ENCODE results near the gene LRRC3. TPM values are rescaled to one million over a fixed set of nuclear protein-coding genes. Genes with fewer than 3 reads are reported as not detected.
A peak's percentile ranks its signal among the peaks of the same experiment; 100 is the strongest.

Gene LRRC3
- total and polyA plus RNA-seq, 2 of the 8 experiments (the other 6 are each of a cell fraction or from before 2014, with no cell fraction given) = 3.1 to 5.4 TPM

- Histone ChIP-seq H3K4me2 (ENCODE audit: insufficient read depth in 1 of 2, low read depth in 2 of 2, low read length in 2 of 2) (no peak overlapping the region), H2BK12ac (ENCODE audit: low read depth, low read length) (no peak overlapping the region), H3K36me3 (ENCODE audit: control insufficient read depth in 2 of 4, insufficient read depth in 4 of 4, low read length in 3 of 4) (0 out of 8 replicates have a peak, but pooled peaks cover 0 to 7% (median 0%) of the 10 kb centered on the region in 4 experiments), H2AFZ (ENCODE audit: low read length) (no peak overlapping the region), H3K27ac (ENCODE audit: low read depth, low read length) (no peak overlapping the region), H3K4me3 (ENCODE audit: extremely low read depth in 1 of 4, insufficient read depth in 2 of 4, low read depth in 3 of 4, low read length in 4 of 4) (no peak overlapping the region), H3K79me1 (ENCODE audit: low read depth, low read length) (no peaks in the 10 kb centered on the region; the same call in 1 of the 2 replicates), H3K4me1 (replicated peaks in 1 of 4; ENCODE audit: control insufficient read depth in 3 of 4, insufficient read depth in 4 of 4, low read length in 3 of 4) (peaks cover 0 to 18% (median 8%) of the 10 kb centered on the region in 4 experiments; a peak in 5 of 7 replicates), H4K20me1 (replicated peaks in 1 of 2; ENCODE audit: control insufficient read depth in 1 of 2, insufficient read depth in 2 of 2, low read length in 2 of 2) (no peaks in the 10 kb centered on the region), H2AK5ac (ENCODE audit: low read depth, low read length) (no peak overlapping the region), H3K27me3 (replicated peaks in 1 of 4; ENCODE audit: control insufficient read depth in 3 of 4, extremely low read depth in 1 of 4, insufficient read depth in 3 of 4, low read length in 3 of 4) (no peaks in the 10 kb centered on the region; a peak in 1 of 7 replicates), H3K56ac (replicated peaks; ENCODE audit: insufficient read length, low read depth, low read length) (no peak overlapping the region), H2BK20ac (ENCODE audit: low read length) (no peak overlapping the region), H3K4ac (replicated peaks; ENCODE audit: insufficient read length, low read depth, low read length) (no peak overlapping the region), H4K5ac (ENCODE audit: insufficient read length, low read depth, low read length) (no peak overlapping the region), H2BK120ac (replicated peaks; ENCODE audit: low read depth, low read length) (no peak overlapping the region), H2BK5ac (ENCODE audit: low read depth, low read length) (peak overlapping the region; percentile 52), H3K79me2 (ENCODE audit: control insufficient read depth in 1 of 2, insufficient read depth in 2 of 2, low read length in 2 of 2) (0 out of 4 replicates have a peak, but pooled peaks cover 0 to under 1% of the 10 kb centered on the region in 2 experiments), H3K9me3 (ENCODE audit: insufficient read depth in 2 of 2, low read depth in 1 of 2, low read length in 1 of 2) (no peaks in the 10 kb centered on the region), H3K23me2 (ENCODE audit: low read depth, low read length) (0 out of 2 replicates have a peak, but pooled peaks cover under 1% of the 10 kb centered on the region), H2BK15ac (ENCODE audit: low read length) (no peak overlapping the region), H3K18ac (ENCODE audit: extremely low read depth, low read length) (0 out of 2 replicates have a peak overlapping the region, but pooled peaks have one; percentile 63), H4K91ac (replicated peaks; ENCODE audit: insufficient read length, low read length) (no peak overlapping the region), H3K14ac (ENCODE audit: insufficient read length) (no peak overlapping the region), H3K23ac (ENCODE audit: insufficient read length) (no peak overlapping the region), H3K9ac (replicated peaks in 1 of 4; ENCODE audit: extremely low read depth in 1 of 4, low read depth in 3 of 4, low read length in 3 of 4) (no peak overlapping the region; a peak in 1 of 7 replicates), H4K8ac (ENCODE audit: extremely low read depth, insufficient read depth, low read length) (no peak overlapping the region)
- CTCF ChIA-PET (ENCODE audit: partially characterized antibody) = interaction anchor here (0.7 to 1.6 kb wide), 3 partner anchors 9 to 295 kb away, joined by 3 to 4 read pairs (median 3); no protein-coding TSS in a partner anchor
- 90% methylated on average over 27 of the region's 27 CpGs; no CpG with 5 or more reads in 1 of the 2 experiments for WGBS, 2 experiments (ENCODE audit: extremely low coverage in 1 of 2, insufficient coverage in 1 of 2, insufficient read length in 1 of 2, insufficient replicate concordance in 2 of 2, low coverage in 1 of 2, low lambda C conversion rate in 2 of 2, missing lambda C conversion rate in 1 of 2)
- DNase-seq (ENCODE audit: low read depth in 1 of 2, low spot score in 2 of 2) (no peak), FAIRE-seq (no peak)
- POLR2A ChIA-PET (ENCODE audit: partially characterized antibody) = interaction anchor here (4.4 kb wide), 1 partner anchor 13 kb away, joined by 14 read pairs; no protein-coding TSS in a partner anchor
- no peak for TF ChIP-seq SP2 (IDR thresholded peaks at IDR 0.05; ENCODE audit: low read length)
- TF ChIP-seq RXRA (IDR thresholded peaks at IDR 0.05; ENCODE audit: insufficient read depth, low read depth, low read length) = no peak
- TF ChIP-seq RAD21 (IDR thresholded peaks at IDR 0.05 in 1 of 2, conservative IDR thresholded peaks at IDR 0.05 in 1 of 2; ENCODE audit: low read depth in 2 of 2, low read length in 2 of 2) = no peak
- TF ChIP-seq JUND (IDR thresholded peaks at IDR 0.05; ENCODE audit: low read length) = no peak
- TF ChIP-seq, protein P1, sequence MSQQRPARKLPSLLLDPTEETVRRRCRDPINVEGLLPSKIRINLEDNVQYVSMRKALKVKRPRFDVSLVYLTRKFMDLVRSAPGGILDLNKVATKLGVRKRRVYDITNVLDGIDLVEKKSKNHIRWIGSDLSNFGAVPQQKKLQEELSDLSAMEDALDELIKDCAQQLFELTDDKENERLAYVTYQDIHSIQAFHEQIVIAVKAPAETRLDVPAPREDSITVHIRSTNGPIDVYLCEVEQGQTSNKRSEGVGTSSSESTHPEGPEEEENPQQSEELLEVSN (IDR thresholded peaks at IDR 0.05) = no peak
- TF ChIP-seq, protein P2, sequence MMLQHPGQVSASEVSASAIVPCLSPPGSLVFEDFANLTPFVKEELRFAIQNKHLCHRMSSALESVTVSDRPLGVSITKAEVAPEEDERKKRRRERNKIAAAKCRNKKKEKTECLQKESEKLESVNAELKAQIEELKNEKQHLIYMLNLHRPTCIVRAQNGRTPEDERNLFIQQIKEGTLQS (IDR thresholded peaks at IDR 0.05; ENCODE audit: insufficient read depth, low read depth, low read length) = no peak
- no peak for TF ChIP-seq CTBP2 (IDR thresholded peaks at IDR 0.05; ENCODE audit: borderline replicate concordance, insufficient read depth, insufficient read length, low read length)
- TF ChIP-seq SUZ12 (IDR thresholded peaks at IDR 0.05; ENCODE audit: low read length) = no peak
These were observed 43.2 kb downstream of the LRRC3 start for GRCh38 chr21:44498280-44499210.

All from H1 (cell line).